ENCODE data around the gene TIAL1. TPM values are rescaled to one million over a fixed set of nuclear protein-coding genes. Genes with fewer than 3 reads are reported as not detected.

TIAL1 gene
- total RNA-seq = 100 to 1,000 TPM; 177 TPM

- no peaks in the 10 kb centered on the region for H3K27me3 Mint-ChIP-seq (ENCODE audit: low read depth)
- peaks cover 47% of the 10 kb centered on the region for H3K4me1 Mint-ChIP-seq (ENCODE audit: low read depth)
- H3K4me3 Mint-ChIP-seq = peak within 1 kb of the TSS; percentile 94
- peaks cover 17% of the 10 kb centered on the region for H3K36me3 Mint-ChIP-seq (ENCODE audit: insufficient read depth)
- ATAC-seq (peak; percentile 86 to 87), DNase-seq (peak; percentile 85)
- H3K9me3 Mint-ChIP-seq = no peaks in the 10 kb centered on the region
Observed at GRCh38 chr10:119596537-119597404, at the start of gene TIAL1. Gene TIAL1, minus strand, starts transcription at chr10:119596964. Its CDS starts 499 bp downstream, at chr10:119596465.

- Mint-ChIP-seq H3K27me3 (ENCODE audit: low read depth) (no peaks in the 10 kb centered on the region), H3K9me3 (no peaks in the 10 kb centered on the region), H3K4me3 (no peak overlapping the region), H3K36me3 (ENCODE audit: insufficient read depth) (no peaks in the 10 kb centered on the region), H3K4me1 (ENCODE audit: low read depth) (peaks cover 20% of the 10 kb centered on the region)
- ATAC-seq (no peak), DNase-seq (no peak)
Observed at GRCh38 chr10:119644994-119645393, 48.2 kb upstream of the TIAL1 start.

- Mint-ChIP-seq H3K9me3 (no peaks in the 10 kb centered on the region), H3K27me3 (ENCODE audit: low read depth) (no peaks in the 10 kb centered on the region), H3K4me3 (no peak overlapping the region), H3K36me3 (ENCODE audit: insufficient read depth) (no peaks in the 10 kb centered on the region), H3K4me1 (ENCODE audit: low read depth) (peaks cover 20% of the 10 kb centered on the region)
- no peak for DNase-seq
- ATAC-seq = no peak
Observed at GRCh38 chr10:119644205-119644814, 47.5 kb upstream of the TIAL1 start.

GRCh38 chr10:119643306-119644204, 46.8 kb upstream of the TIAL1 start:
- Mint-ChIP-seq H3K36me3 (ENCODE audit: insufficient read depth) (no peaks in the 10 kb centered on the region), H3K9me3 (no peaks in the 10 kb centered on the region), H3K4me3 (no peak overlapping the region), H3K4me1 (ENCODE audit: low read depth) (peaks cover 20% of the 10 kb centered on the region), H3K27me3 (ENCODE audit: low read depth) (no peaks in the 10 kb centered on the region)
- ATAC-seq (no peak), DNase-seq (no peak)

GRCh38 chr10:119642556-119643111, 45.9 kb upstream of the TIAL1 start:
- H3K4me3 Mint-ChIP-seq = no peak overlapping the region
- DNase-seq (no peak), ATAC-seq (peak; percentile 92 to 96)
- H3K4me1 Mint-ChIP-seq (ENCODE audit: low read depth) = peaks cover 20% of the 10 kb centered on the region
- H3K9me3 Mint-ChIP-seq = no peaks in the 10 kb centered on the region
- H3K36me3 Mint-ChIP-seq (ENCODE audit: insufficient read depth) = no peaks in the 10 kb centered on the region
- H3K27me3 Mint-ChIP-seq (ENCODE audit: low read depth) = no peaks in the 10 kb centered on the region

- H3K36me3 Mint-ChIP-seq (ENCODE audit: insufficient read depth) = no peaks in the 10 kb centered on the region
- peaks cover 20% of the 10 kb centered on the region for H3K4me1 Mint-ChIP-seq (ENCODE audit: low read depth)
- ATAC-seq = no peak
- H3K4me3 Mint-ChIP-seq = no peak overlapping the region
- no peak for DNase-seq
- H3K27me3 Mint-ChIP-seq (ENCODE audit: low read depth) = no peaks in the 10 kb centered on the region
- H3K9me3 Mint-ChIP-seq = no peaks in the 10 kb centered on the region
Observed at GRCh38 chr10:119640875-119641526, 44.2 kb upstream of the TIAL1 start.

- Mint-ChIP-seq H3K4me1 (ENCODE audit: low read depth) (peaks cover 20% of the 10 kb centered on the region), H3K36me3 (ENCODE audit: insufficient read depth) (no peaks in the 10 kb centered on the region), H3K27me3 (ENCODE audit: low read depth) (no peaks in the 10 kb centered on the region), H3K9me3 (no peaks in the 10 kb centered on the region), H3K4me3 (no peak overlapping the region)
- ATAC-seq (no peak), DNase-seq (no peak)
Observed at GRCh38 chr10:119640384-119640783, 43.6 kb upstream of the TIAL1 start.

GRCh38 chr10:119638982-119639381, 42.2 kb upstream of the TIAL1 start:
- Mint-ChIP-seq H3K9me3 (no peaks in the 10 kb centered on the region), H3K4me3 (no peak overlapping the region), H3K27me3 (ENCODE audit: low read depth) (no peaks in the 10 kb centered on the region), H3K36me3 (ENCODE audit: insufficient read depth) (no peaks in the 10 kb centered on the region), H3K4me1 (ENCODE audit: low read depth) (peaks cover 20% of the 10 kb centered on the region)
- ATAC-seq (no peak), DNase-seq (no peak)

GRCh38 chr10:119637631-119638030, 40.9 kb upstream of the TIAL1 start:
- ATAC-seq (no peak), DNase-seq (no peak)
- H3K36me3 Mint-ChIP-seq (ENCODE audit: insufficient read depth) = no peaks in the 10 kb centered on the region
- H3K4me3 Mint-ChIP-seq = no peak overlapping the region
- no peaks in the 10 kb centered on the region for H3K27me3 Mint-ChIP-seq (ENCODE audit: low read depth)
- peaks cover 10% of the 10 kb centered on the region for H3K4me1 Mint-ChIP-seq (ENCODE audit: low read depth)
- H3K9me3 Mint-ChIP-seq = no peaks in the 10 kb centered on the region

- no peak for ATAC-seq
- H3K27me3 Mint-ChIP-seq (ENCODE audit: low read depth) = no peaks in the 10 kb centered on the region
- no peaks in the 10 kb centered on the region for H3K4me1 Mint-ChIP-seq (ENCODE audit: low read depth)
- no peaks in the 10 kb centered on the region for H3K9me3 Mint-ChIP-seq
- H3K4me3 Mint-ChIP-seq = no peak overlapping the region
- no peaks in the 10 kb centered on the region for H3K36me3 Mint-ChIP-seq (ENCODE audit: insufficient read depth)
- DNase-seq = no peak
Observed at GRCh38 chr10:119634219-119634544, 37.4 kb upstream of the TIAL1 start.

- Mint-ChIP-seq H3K9me3 (no peaks in the 10 kb centered on the region), H3K36me3 (ENCODE audit: insufficient read depth) (no peaks in the 10 kb centered on the region), H3K27me3 (ENCODE audit: low read depth) (no peaks in the 10 kb centered on the region)
Observed at GRCh38 chr10:119633538-119634218, 36.9 kb upstream of the TIAL1 start.

GRCh38 chr10:119630300-119630699, 33.5 kb upstream of the TIAL1 start:
- Mint-ChIP-seq H3K36me3 (ENCODE audit: insufficient read depth) (no peaks in the 10 kb centered on the region), H3K9me3 (no peaks in the 10 kb centered on the region), H3K4me3 (no peak overlapping the region), H3K27me3 (ENCODE audit: low read depth) (no peaks in the 10 kb centered on the region), H3K4me1 (ENCODE audit: low read depth) (no peaks in the 10 kb centered on the region)
- ATAC-seq (no peak), DNase-seq (no peak)

More at GRCh38 chr10:119633538-119634218, 36.9 kb upstream of the TIAL1 start:
- DNase-seq (no peak), ATAC-seq (no peak)
- H3K4me3 Mint-ChIP-seq = no peak overlapping the region
- no peaks in the 10 kb centered on the region for H3K4me1 Mint-ChIP-seq (ENCODE audit: low read depth)

GRCh38 chr10:119625570-119626280, 29.0 kb upstream of the TIAL1 start:
- Mint-ChIP-seq H3K9me3 (no peaks in the 10 kb centered on the region), H3K4me3 (no peak overlapping the region), H3K4me1 (ENCODE audit: low read depth) (no peaks in the 10 kb centered on the region), H3K36me3 (ENCODE audit: insufficient read depth) (no peaks in the 10 kb centered on the region), H3K27me3 (ENCODE audit: low read depth) (no peaks in the 10 kb centered on the region)
- no peak for ATAC-seq
- DNase-seq = no peak

Data from activated T-cell treated with anti-CD3 and anti-CD28 coated beads, Interleukin-2, amount 50 U/mL, for 4 hours (primary cell).